Subcutaneous adipose tissue (tissue), 4 donors: ENCODE measurements around the gene XIST. TPM values are rescaled to one million over a fixed set of nuclear protein-coding genes. Genes with fewer than 3 reads are reported as not detected.

Experiments
- CTCF ChIP-seq: fragments of 450-650 bp; IDR thresholded peaks from one replicate; pipeline ENCODE4 v1.5.1; 2016; ENCODE audit warnings: low read depth, mild to moderate bottlenecking, control low read depth, antibody characterized with exemption, moderate library complexity
- total RNA-seq, 4 donors: library from RNA; depleted of rRNA; stranded (reverse); fragments of >200 nt; gene quantifications; one replicate each; pipeline ENCODE4 v1.1.0, GENCODE V29; 2016

Gene XIST
- total RNA-seq, 4 donors from 2014 or later, result 0.38 to 342 (median 113) TPM

DNA sequence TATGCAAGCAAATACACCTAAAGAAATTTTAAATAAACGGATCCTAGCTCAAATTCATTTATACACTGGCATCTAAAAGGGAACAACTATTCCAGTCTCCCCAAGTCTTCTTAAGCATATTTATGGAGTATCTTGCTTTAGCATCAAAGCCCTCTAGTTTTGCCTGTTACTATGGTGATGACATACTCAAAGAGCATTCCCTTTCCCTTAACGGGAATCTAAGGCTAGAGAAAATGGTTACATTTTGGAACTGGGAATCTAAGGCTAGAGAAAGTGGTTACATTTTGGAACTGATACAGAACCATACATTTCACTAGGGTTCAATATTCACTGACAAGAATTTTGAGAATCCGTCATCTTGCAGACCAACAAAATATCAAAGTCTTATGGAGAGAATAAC lies 18.3 kb downstream of the XIST start:
- no peak for TF ChIP-seq CTCF

DNA sequence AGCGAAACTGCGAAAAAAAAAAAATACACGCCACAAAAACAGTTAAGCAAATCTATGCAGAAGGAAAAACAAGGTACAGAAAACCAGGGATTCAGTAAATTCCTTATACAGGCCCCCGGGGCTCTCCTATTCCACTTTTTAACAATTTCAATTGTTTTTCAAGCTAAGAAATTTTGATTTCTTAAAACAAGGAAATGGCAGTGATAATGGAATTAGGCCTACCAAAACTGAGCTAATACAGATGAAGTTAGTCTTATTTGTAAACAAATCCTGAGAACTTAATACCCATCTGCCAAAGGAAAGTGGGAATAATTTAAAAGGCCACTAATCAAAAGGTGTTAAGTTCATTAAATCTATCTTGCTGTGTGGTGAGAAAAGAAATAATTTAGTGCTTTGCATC lies 20.2 kb downstream of the XIST start:
- TF ChIP-seq CTCF, result no peak

DNA sequence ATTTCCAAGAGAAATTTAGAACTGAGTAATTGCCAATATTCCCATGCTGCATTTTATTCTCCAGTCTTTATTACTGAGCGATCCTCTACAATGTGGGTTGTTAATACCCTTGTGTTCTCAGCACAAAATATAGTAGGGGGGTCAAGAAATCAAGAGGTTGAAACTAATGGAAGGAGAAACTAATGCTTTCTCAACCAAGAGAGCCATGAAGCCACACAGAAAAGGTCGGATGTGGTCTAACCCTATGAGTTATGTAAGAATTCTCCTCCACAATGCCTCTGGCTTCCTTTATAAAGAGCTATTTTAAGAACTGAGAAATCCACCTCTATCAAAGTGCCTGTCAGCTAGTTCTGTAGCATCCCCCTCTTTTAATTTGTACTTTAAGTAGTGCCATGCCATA lies 21.0 kb downstream of the XIST start:
- TF ChIP-seq CTCF, result no peak

GRCh38 chrX:73830489-73831414 lies 21.8 kb downstream of the XIST start:
- no peak for TF ChIP-seq CTCF

DNA sequence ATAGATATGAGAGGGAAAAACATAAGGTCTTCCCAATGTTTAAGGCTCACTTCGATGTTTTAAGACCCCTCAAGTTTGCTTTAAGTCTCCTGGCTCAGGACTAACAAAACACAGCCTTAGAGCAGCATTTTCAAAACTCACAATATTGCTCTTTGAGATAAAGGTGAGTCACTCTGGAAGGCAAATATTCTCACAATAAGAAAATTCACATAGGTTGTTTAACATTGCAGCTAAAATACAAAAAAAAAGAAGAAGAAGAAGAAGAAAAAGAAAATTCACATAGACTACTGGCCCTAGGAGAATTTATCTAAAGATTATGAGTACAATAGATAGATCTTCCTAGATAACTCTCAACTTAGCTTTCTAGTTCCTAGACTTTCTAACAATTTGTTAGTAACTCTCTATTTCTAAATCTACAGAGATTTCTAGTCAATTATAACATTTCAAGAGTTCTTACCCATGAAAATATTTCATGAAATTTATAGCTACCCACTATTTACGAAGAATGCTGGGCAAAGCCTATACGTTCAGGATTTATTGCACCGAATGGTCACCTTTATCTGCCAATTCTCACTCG lies 22.5 kb downstream of the XIST start:
- TF ChIP-seq CTCF, result no peak

DNA sequence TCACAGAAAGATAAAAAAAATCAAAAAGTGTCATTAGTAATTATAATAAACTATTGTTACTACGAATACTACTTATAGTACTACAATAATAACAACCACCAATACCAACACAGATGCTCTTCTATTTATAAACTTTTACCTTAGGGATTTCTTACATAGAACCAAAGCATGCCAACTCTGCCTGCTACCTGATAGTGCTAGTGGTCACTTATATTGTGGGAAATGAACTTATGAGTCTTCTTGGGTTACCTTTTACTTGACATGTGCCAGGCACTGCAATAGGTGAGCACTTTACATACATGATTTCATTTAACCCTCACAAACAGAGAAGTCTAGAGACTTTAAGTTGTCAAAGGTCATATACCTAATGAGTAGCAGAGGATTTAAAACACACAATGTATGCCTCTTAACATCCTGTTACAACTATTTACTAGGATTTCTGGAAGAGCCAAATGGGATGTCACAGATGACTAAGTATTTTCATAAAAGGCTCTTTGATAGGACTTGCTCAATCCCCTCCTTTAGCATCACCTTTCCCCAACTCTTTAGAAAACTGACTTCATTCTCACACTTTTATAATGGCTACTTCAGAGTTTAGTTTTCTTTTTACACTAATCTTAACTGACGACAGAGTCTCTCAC lies 24.3 kb downstream of the XIST start:
- no peak for TF ChIP-seq CTCF

- no peak for TF ChIP-seq CTCF
These were observed 25.1 kb downstream of the XIST start for GRCh38 chrX:73827406-73827805.
